Thyroid gland (tissue), 4 donors: ENCODE measurements around the gene GRIP2. TPM values are rescaled to one million over a fixed set of nuclear protein-coding genes. Genes with fewer than 3 reads are reported as not detected.

Experiments used
- DNase-seq, 2 donors: peaks; one replicate each; pipeline ENCODE4 v3.0.0-alpha.2; 2019
- H3K27ac ChIP-seq, 3 donors: fragments of 200-600 bp; sonication (generic); 1 replicate in 2 of 3; 2 replicates in 1 of 3; pipeline ENCODE4 v1.5.1; 2016 to 2019; ENCODE audit warnings: mild to moderate bottlenecking in 1 of 3, moderate library complexity in 1 of 3
- H3K27me3 ChIP-seq: fragments of 200-600 bp; sonication (generic); one replicate; pipeline ENCODE4 v1.5.1; 2019
- H3K36me3 ChIP-seq, 2 donors: fragments of 200-600 bp; sonication (generic); one replicate each; pipeline ENCODE4 v1.5.1; 2016 to 2019
- H3K4me1 ChIP-seq, 2 donors: fragments of 200-600 bp; sonication (generic); one replicate each; pipeline ENCODE4 v1.5.1; 2017 to 2019
- H3K4me3 ChIP-seq, 3 donors: fragments of 200-600 bp; sonication (generic); replicated peaks in 1 of 3; 1 replicate in 2 of 3; 2 replicates in 1 of 3; pipeline ENCODE4 v1.5.1; 2016; ENCODE audit warnings: mild to moderate bottlenecking in 1 of 3
- H3K9me3 ChIP-seq: fragments of 200-600 bp; sonication (generic); one replicate; pipeline ENCODE4 v1.5.1; 2017
- POLR2A ChIP-seq, 2 donors: fragments of 450-650 bp; IDR thresholded peaks; one replicate each; pipeline ENCODE4 v1.6.1; 2017; ENCODE audit warnings: antibody characterized with exemption in 2 of 2, mild to moderate bottlenecking in 2 of 2, moderate library complexity in 1 of 2
- WGBS, 2 donors: methylation state at CpG; one replicate each; pipeline ENCODE4 v1.1.5; 2017; 5-methylcytosine and 5-hydroxymethylcytosine counted together
- intact Hi-C: fragments of 100-400 bp; cut with DNase I; formaldehyde crosslinking; loops from one replicate; pipeline ENCODE4 v1.15.1; 2023
- total RNA-seq, 4 donors: library from RNA; depleted of rRNA; stranded (reverse); fragments of >200 nt; gene quantifications; one replicate each; pipeline ENCODE4 v1.2.3, GENCODE V29; 2016
- TF ChIP-seq, protein P1 (sequence below), 6 experiments: fragments of 200-600 bp in 3 of 6; fragments of 450-650 bp in 3 of 6; sonication (generic) in 3 of 6; IDR thresholded peaks; one replicate each; pipeline ENCODE4 v1.5.1; 2016 to 2019; ENCODE audit warnings: antibody characterized with exemption in 6 of 6, mild to moderate bottlenecking in 2 of 6, inconsistent platforms in 1 of 6, moderate library complexity in 1 of 6

GRIP2 gene
- total RNA-seq, 4 donors from 2014 or later: 0.22 to 0.44 (median 0.39) TPM

DNA sequence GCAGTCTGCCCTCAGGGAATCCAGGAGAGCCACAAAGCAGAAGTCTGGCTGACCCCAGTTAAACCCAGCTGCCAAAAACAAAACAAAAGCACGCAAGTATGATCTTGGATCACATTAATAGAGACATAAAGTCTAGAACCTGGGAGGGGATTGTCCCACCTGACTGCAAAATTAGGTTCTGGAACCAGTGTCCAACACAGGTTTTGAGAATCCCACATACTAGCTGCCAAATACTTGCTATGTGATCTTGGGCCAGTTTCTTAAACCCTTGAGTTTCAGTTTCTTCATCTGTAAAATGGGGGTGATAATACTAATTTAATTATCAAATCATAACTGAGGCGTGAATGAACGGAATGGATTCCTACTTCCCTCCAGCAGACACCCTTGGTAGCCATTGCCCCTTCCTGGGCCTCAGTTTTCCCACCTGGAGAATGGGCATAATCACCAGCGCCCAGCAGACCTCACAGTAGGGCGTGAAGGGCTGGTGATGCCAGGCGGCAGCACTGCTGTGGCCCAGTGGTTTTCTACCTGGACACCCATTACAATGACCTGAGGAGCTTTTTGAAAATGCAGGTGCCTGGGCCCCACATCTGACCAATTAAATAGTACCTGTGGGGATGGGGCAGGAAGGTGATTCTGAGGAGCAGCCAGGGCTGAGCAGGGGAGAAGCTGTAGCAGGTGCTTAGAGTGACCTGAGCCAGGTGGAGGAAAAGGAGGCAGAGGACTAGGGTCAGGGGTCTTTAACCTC is 32.2 kb downstream of the GRIP2 start:
- TF ChIP-seq, protein P1, sequence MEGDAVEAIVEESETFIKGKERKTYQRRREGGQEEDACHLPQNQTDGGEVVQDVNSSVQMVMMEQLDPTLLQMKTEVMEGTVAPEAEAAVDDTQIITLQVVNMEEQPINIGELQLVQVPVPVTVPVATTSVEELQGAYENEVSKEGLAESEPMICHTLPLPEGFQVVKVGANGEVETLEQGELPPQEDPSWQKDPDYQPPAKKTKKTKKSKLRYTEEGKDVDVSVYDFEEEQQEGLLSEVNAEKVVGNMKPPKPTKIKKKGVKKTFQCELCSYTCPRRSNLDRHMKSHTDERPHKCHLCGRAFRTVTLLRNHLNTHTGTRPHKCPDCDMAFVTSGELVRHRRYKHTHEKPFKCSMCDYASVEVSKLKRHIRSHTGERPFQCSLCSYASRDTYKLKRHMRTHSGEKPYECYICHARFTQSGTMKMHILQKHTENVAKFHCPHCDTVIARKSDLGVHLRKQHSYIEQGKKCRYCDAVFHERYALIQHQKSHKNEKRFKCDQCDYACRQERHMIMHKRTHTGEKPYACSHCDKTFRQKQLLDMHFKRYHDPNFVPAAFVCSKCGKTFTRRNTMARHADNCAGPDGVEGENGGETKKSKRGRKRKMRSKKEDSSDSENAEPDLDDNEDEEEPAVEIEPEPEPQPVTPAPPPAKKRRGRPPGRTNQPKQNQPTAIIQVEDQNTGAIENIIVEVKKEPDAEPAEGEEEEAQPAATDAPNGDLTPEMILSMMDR (IDR thresholded peaks at IDR 0.05): peak in 1 of 6 experiments; percentile 1
- TF ChIP-seq POLR2A (IDR thresholded peaks at IDR 0.05): no peak
- Histone ChIP-seq H3K9me3 (no peaks in the 10 kb centered on the region), H3K27ac (no peak overlapping the region), H3K4me3 (no peak overlapping the region), H3K36me3 (no peaks in the 10 kb centered on the region), H3K4me1 (peaks cover 0 to 5% of the 10 kb centered on the region in 2 donors), H3K27me3 (no peaks in the 10 kb centered on the region)
- intact Hi-C loops: no loop called here
- no peak for DNase-seq
- 91 to 92% methylated on average over 6 of the region's 6 CpGs for WGBS, 2 donors

DNA sequence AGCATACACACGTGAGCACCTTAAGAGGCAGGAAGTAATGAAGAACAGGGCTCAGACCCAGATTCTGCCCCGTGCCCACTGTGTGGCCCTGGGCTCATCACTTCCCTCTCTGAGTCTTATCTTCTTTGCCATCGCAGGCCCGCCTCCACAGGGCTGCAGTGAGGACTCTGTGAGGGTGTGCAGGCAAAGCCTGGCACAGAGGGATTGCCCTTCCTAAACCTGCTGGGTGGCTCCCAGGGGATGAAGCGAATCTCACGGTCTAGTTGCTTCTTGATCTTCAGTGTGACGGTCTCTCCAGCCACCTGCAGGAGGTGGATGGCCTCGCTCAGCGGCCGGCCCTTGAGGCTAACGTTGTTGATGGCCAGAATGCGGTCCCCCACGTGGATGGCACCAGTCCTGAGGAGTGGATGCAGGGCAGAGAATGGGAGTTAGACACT is 32.8 kb downstream of the GRIP2 start:
- intact Hi-C loops: no loop called here
- peaks cover 0 to 5% of the 10 kb centered on the region in 2 donors for H3K4me1 ChIP-seq
- no peak overlapping the region for H3K4me3 ChIP-seq
- no peaks in the 10 kb centered on the region for H3K36me3 ChIP-seq
- H3K27ac ChIP-seq: no peak overlapping the region
- no peaks in the 10 kb centered on the region for H3K9me3 ChIP-seq
- peak; percentile 44 to 46 for DNase-seq
- H3K27me3 ChIP-seq: no peaks in the 10 kb centered on the region
- 57 to 67% methylated on average over 5 to 13 of the region's 13 CpGs for WGBS, 2 donors
- no peak for TF ChIP-seq POLR2A (IDR thresholded peaks at IDR 0.05)
- TF ChIP-seq, protein P1 (IDR thresholded peaks at IDR 0.05): peak in 2 of 6 experiments; percentile 16 to 17

DNA sequence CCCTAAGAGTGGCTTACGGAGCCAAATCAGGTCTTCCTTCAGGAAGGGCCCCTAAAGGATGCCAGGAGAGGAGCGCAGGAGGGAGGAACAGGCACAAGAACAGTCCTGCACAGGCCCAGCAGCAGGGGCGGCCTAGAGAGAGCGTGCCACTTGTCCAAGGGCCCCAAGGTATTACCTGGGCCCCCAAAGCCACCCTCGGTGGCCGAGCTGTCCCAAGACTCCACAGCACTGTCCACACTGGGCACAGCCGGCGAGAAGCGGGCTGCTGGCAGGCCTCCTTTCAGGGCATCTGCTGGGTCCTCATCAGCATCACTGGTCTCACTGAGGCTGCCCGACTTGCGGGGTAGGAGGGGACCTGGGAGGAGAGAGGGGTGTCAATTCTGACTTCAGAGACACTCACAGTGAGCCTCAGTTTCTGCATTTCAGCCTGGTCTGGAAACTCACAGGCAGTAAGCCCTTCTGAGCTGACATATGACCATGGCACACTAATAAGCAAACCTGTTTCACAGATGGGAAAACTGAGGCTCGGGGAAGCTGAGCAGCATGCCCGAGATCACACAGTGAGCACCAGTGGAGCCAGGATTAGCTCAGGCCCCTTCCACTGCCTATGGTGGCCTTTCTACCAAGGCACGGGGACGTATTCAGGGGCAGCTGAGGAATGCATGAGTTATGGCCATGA is 33.4 kb downstream of the GRIP2 start:
- DNase-seq: no peak
- intact Hi-C loops: no loop called here
- Histone ChIP-seq H3K9me3 (no peaks in the 10 kb centered on the region), H3K36me3 (no peaks in the 10 kb centered on the region), H3K27me3 (no peaks in the 10 kb centered on the region), H3K4me1 (peaks cover 0 to 5% of the 10 kb centered on the region in 2 donors), H3K27ac (no peak overlapping the region), H3K4me3 (no peak overlapping the region)
- 89 to 91% methylated on average over 8 to 13 of the region's 15 CpGs for WGBS, 2 donors
- TF ChIP-seq POLR2A (IDR thresholded peaks at IDR 0.05): no peak
- TF ChIP-seq, protein P1 (IDR thresholded peaks at IDR 0.05): no peak

DNA sequence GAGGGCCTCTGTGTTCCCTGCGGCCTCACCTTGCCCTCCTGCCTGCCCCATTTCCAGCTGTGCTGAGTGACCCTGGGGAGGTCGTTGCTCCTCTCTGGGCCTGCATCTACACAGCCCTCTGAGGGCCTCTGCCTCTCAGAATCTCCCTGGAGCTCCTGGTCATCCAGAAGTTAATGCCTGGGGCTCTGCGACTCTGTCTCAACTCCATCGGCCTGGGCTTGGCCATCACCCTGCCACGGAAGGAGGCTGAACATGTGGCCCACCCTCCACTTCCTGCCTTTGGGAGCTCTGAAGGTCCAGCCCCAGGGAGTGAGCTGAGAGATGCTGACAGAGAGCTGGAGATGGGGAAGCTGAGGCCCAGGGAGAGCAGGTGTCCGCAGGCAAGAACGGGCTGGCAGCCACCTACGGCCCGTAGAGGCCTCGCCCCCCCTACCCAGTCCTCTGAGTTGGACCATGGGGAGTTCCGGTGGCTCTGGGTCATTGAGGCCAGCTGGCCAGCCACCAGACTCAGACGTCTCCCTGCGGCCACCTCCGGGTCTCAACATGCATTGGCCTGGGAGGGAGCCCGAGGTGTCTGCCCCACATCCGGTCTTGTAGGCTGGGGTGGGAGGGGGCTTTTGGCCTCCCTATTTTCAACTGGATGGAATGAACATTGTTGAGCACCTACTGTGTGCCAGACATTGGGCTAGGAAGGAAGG is 34.2 kb downstream of the GRIP2 start:
- Histone ChIP-seq H3K27me3 (no peaks in the 10 kb centered on the region), H3K27ac (no peak overlapping the region), H3K9me3 (no peaks in the 10 kb centered on the region), H3K4me3 (no peak overlapping the region), H3K36me3 (no peaks in the 10 kb centered on the region), H3K4me1 (peaks cover 0 to 5% of the 10 kb centered on the region in 2 donors)
- WGBS, 2 donors: 85 to 96% methylated on average over 8 to 13 of the region's 16 CpGs
- intact Hi-C loops: no loop called here
- no peak for DNase-seq
- no peak for TF ChIP-seq POLR2A (IDR thresholded peaks at IDR 0.05)
- TF ChIP-seq, protein P1 (IDR thresholded peaks at IDR 0.05): no peak
